ENCODE data around the gene TTLL12. TPM values are rescaled to one million over a fixed set of nuclear protein-coding genes. Genes with fewer than 3 reads are reported as not detected.

TTLL12 gene
- total RNA-seq, 1 donor from 2014 or later, result 36.6 TPM

DNA sequence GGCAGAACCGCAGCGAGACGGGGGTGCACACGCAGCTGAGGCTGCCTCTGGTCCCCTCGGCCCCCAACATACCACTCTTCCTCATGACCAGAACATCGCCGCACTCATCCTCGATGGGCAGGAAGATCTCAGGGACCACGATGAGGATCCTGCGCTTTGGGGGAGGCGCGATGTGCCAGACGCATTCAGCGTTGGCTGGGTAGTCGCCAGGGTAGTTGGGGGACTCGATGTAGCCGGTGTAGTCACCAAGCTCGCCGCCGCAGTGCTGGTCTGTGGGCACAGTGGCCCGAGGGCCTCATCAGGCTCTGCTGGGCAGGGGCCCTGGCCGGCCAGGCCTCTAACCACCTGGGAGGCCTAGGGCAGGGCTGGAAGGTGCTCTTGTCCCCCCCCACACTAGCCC is 23.0 kb upstream of the TTLL12 start:
- no peak for DNase-seq
- Mint-ChIP-seq H3K27me3 (ENCODE audit: unreplicated experiment) (peaks cover 5% of the 10 kb centered on the region), H3K27ac (ENCODE audit: unreplicated experiment) (no peak overlapping the region), H3K4me1 (ENCODE audit: low read depth, unreplicated experiment) (peaks cover 3% of the 10 kb centered on the region), H3K4me3 (ENCODE audit: unreplicated experiment) (no peak overlapping the region), H3K9me3 (ENCODE audit: unreplicated experiment) (no peaks in the 10 kb centered on the region), H3K36me3 (ENCODE audit: unreplicated experiment) (no peaks in the 10 kb centered on the region)
- TF ChIP-seq, protein P1, sequence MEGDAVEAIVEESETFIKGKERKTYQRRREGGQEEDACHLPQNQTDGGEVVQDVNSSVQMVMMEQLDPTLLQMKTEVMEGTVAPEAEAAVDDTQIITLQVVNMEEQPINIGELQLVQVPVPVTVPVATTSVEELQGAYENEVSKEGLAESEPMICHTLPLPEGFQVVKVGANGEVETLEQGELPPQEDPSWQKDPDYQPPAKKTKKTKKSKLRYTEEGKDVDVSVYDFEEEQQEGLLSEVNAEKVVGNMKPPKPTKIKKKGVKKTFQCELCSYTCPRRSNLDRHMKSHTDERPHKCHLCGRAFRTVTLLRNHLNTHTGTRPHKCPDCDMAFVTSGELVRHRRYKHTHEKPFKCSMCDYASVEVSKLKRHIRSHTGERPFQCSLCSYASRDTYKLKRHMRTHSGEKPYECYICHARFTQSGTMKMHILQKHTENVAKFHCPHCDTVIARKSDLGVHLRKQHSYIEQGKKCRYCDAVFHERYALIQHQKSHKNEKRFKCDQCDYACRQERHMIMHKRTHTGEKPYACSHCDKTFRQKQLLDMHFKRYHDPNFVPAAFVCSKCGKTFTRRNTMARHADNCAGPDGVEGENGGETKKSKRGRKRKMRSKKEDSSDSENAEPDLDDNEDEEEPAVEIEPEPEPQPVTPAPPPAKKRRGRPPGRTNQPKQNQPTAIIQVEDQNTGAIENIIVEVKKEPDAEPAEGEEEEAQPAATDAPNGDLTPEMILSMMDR (IDR thresholded peaks at IDR 0.05; ENCODE audit: partially characterized antibody, unreplicated experiment), result no peak

GRCh38 chr22:43209523-43209890 is 22.6 kb upstream of the TTLL12 start:
- no peaks in the 10 kb centered on the region for H3K36me3 Mint-ChIP-seq (ENCODE audit: unreplicated experiment)
- no peaks in the 10 kb centered on the region for H3K9me3 Mint-ChIP-seq (ENCODE audit: unreplicated experiment)
- H3K27ac Mint-ChIP-seq (ENCODE audit: unreplicated experiment), result no peak overlapping the region
- H3K4me1 Mint-ChIP-seq (ENCODE audit: low read depth, unreplicated experiment), result peaks cover 1% of the 10 kb centered on the region
- no peak for DNase-seq
- peaks cover 4% of the 10 kb centered on the region for H3K27me3 Mint-ChIP-seq (ENCODE audit: unreplicated experiment)
- TF ChIP-seq, protein P1 (IDR thresholded peaks at IDR 0.05; ENCODE audit: partially characterized antibody, unreplicated experiment), result no peak
- H3K4me3 Mint-ChIP-seq (ENCODE audit: unreplicated experiment), result no peak overlapping the region

DNA sequence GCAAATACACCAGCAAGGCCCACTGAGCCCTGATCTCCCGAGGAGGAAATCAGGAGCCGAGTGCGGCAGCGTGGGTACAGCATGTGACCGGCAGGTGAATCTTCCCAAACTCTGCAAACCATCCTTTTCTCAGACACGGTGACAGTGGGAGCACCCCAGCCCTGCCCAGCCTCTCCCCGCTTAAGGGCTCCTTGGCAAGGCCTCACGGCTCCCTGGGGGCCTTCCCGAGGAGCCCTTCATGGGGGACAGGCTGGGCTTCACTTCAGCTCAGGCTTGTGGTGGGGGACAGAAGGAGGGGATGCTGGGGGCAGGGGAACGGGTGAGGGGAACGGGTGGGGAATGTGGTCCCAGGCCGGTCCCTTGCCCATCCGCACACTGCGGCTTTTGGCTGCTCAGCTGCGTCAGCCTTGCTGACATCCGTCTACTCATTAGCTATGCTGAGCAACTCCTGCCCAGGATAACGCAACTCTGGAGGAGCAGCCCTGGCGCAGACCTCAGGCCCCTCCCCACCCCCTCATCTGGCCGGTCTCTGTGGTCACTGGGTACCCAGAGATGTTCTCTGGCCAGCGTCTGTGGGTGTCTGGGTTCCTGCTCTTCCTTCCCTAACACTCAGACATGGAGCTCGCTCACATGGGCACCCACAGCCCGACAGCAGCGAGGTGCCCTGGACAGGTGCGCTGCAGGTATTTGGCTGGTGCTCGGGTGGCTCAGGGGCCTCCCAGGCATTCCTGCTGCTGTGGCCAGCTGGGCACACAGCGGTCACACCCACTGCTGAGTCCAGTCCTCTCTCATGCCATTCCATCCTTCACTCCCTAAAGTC is 22.0 kb upstream of the TTLL12 start:
- Mint-ChIP-seq H3K36me3 (ENCODE audit: unreplicated experiment) (no peaks in the 10 kb centered on the region), H3K27ac (ENCODE audit: unreplicated experiment) (no peak overlapping the region), H3K9me3 (ENCODE audit: unreplicated experiment) (no peaks in the 10 kb centered on the region), H3K27me3 (ENCODE audit: unreplicated experiment) (peaks cover 4% of the 10 kb centered on the region), H3K4me1 (ENCODE audit: low read depth, unreplicated experiment) (peaks cover 1% of the 10 kb centered on the region), H3K4me3 (ENCODE audit: unreplicated experiment) (no peak overlapping the region)
- TF ChIP-seq, protein P1 (IDR thresholded peaks at IDR 0.05; ENCODE audit: partially characterized antibody, unreplicated experiment), result no peak
- no peak for DNase-seq

DNA sequence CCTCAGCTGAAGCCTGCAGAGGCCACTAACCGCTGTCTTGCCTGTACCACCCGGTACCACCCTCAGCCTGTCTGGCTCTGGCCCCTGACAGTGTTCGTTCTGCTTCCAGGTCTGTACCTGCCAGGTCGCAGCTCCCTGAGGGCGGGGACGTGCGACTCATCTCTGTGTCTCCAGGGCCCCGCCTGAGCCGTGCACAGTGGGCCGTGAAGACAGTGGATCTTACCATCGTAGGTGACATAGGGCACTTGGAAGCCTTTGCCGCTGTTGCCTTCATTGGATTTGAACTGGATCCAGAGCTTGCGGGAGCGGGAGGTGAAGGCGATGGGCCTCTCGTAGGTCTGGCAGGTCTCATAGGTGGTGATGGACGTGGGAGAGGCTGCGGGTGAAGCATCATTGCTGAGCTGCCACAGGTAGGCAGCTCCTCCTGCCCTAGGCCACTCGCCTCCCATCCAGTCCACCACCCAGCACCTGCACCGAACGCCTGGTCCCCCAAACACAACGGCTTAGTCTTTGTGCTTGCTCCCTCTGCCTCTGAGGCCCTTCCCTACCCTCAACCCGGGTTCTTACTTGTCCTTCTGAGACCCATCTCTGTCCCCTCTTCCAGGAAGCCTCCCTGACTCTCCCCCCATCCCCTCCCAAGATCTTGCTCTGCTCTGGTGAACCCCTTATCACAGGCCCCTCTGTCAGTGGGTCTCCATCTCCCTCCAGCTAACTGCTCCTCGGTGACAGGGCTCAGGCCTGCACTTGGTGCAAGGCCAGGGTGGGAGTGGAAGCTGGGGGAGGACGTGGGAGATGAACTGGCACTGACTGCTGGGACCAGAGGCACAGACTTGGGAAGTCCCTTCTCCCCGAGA is 21.1 kb upstream of the TTLL12 start:
- H3K4me3 Mint-ChIP-seq (ENCODE audit: unreplicated experiment), result no peak overlapping the region
- H3K36me3 Mint-ChIP-seq (ENCODE audit: unreplicated experiment), result no peaks in the 10 kb centered on the region
- no peak for DNase-seq
- H3K27me3 Mint-ChIP-seq (ENCODE audit: unreplicated experiment), result peaks cover 4% of the 10 kb centered on the region
- H3K27ac Mint-ChIP-seq (ENCODE audit: unreplicated experiment), result no peak overlapping the region
- no peaks in the 10 kb centered on the region for H3K9me3 Mint-ChIP-seq (ENCODE audit: unreplicated experiment)
- peaks cover 2% of the 10 kb centered on the region for H3K4me1 Mint-ChIP-seq (ENCODE audit: low read depth, unreplicated experiment)
- TF ChIP-seq, protein P1 (IDR thresholded peaks at IDR 0.05; ENCODE audit: partially characterized antibody, unreplicated experiment), result no peak

DNA sequence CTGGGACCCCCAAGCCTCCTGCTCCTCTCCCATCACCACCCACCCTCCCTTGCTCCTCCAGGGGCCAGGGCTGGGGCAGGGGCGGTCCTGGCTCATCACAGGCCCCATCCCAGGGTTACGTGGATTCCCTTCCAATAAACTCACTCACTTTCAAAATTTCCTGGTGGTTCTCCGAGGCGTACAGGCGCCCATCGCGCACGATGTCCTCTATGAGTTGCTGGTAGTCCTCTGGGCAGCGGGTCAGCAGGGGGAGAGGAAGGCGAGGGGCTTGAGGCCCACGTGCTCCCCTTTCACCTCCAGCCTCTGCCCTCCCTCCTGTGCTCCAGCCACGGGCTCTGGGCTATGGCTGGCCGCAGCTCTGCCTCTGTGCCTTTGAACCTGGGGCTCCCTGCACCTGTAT is 20.5 kb upstream of the TTLL12 start:
- no peaks in the 10 kb centered on the region for H3K36me3 Mint-ChIP-seq (ENCODE audit: unreplicated experiment)
- peaks cover 8% of the 10 kb centered on the region for H3K4me1 Mint-ChIP-seq (ENCODE audit: low read depth, unreplicated experiment)
- H3K4me3 Mint-ChIP-seq (ENCODE audit: unreplicated experiment), result no peak overlapping the region
- H3K27ac Mint-ChIP-seq (ENCODE audit: unreplicated experiment), result no peak overlapping the region
- DNase-seq, result no peak
- no peaks in the 10 kb centered on the region for H3K9me3 Mint-ChIP-seq (ENCODE audit: unreplicated experiment)
- TF ChIP-seq, protein P1 (IDR thresholded peaks at IDR 0.05; ENCODE audit: partially characterized antibody, unreplicated experiment), result no peak
- H3K27me3 Mint-ChIP-seq (ENCODE audit: unreplicated experiment), result peaks cover 4% of the 10 kb centered on the region

All from glutamatergic neuron (in vitro differentiated cells).